Psoas muscle (tissue), 8 donors: ENCODE measurements around the gene RNF207. TPM values are rescaled to one million over a fixed set of nuclear protein-coding genes. Genes with fewer than 3 reads are reported as not detected.

Experiments used
- ATAC-seq, 4 donors: fragments of 200-7000 bp; cut with Tn5 transposase; one replicate each; pipeline ENCODE4 v1.9.1; 2020; ENCODE audit warnings: moderate library complexity in 3 of 4, mild to moderate bottlenecking in 2 of 4
- DNase-seq, 2 donors: peaks; one replicate each; pipeline ENCODE4 v3.0.0-alpha.2; 2020
- H3K27ac ChIP-seq: fragments of 200-600 bp; one replicate; pipeline ENCODE4 v1.8.0; 2022
- H3K27me3 ChIP-seq, 3 donors: fragments of 200-600 bp in 1 of 3; one replicate each; pipeline versions ENCODE4 v1.6.1 to v1.8.0; 2013 to 2022; ENCODE audit warnings: low read length in 2 of 3, mild to moderate bottlenecking in 2 of 3, moderate library complexity in 1 of 3; ENCODE audit not compliant: insufficient read depth in 3 of 3
- H3K36me3 ChIP-seq, 2 donors: fragments of 200-600 bp in 1 of 2; one replicate each; pipeline versions ENCODE4 v1.6.1 to v1.8.0; 2013 to 2022; ENCODE audit warnings: low read depth in 1 of 2, mild to moderate bottlenecking in 1 of 2, moderate library complexity in 1 of 2; ENCODE audit not compliant: insufficient read depth in 1 of 2
- H3K4me1 ChIP-seq: fragments of 200-600 bp; one replicate; pipeline ENCODE4 v1.8.0; 2022
- H3K4me3 ChIP-seq: fragments of 200-600 bp; one replicate; pipeline ENCODE4 v1.8.0; 2022; ENCODE audit warnings: mild to moderate bottlenecking
- H3K9me3 ChIP-seq: fragments of 200-600 bp; one replicate; pipeline ENCODE4 v1.8.0; 2022
- CTCF ChIP-seq: fragments of 200-600 bp; IDR thresholded peaks from one replicate; pipeline ENCODE4 v1.8.0; 2022; ENCODE audit warnings: antibody characterized with exemption
- WGBS, 3 donors: extraction: QIAGEN DNeasy Blood & Tissue Kit; methylation state at CpG; one replicate each; pipeline versions ENCODE4 v1.1.6 to v1.1.7; 2013; 5-methylcytosine and 5-hydroxymethylcytosine counted together
- intact Hi-C, 2 donors: fragments of 100-400 bp; cut with DNase I; formaldehyde crosslinking; loops; one replicate each; pipeline versions ENCODE4 v1.11.0 to v1.14.2; 2022
- polyA plus RNA-seq, 3 donors: library from polyadenylated mRNA; stranded (reverse); fragments of 200-250 nt; gene quantifications; one replicate each; pipeline ENCODE4 v1.2.3, GENCODE V29; 2013
- total RNA-seq, 4 donors: library from RNA; stranded (reverse); fragmentation: NEBNext Ultra II Directional in 2 of 4; extraction: Animal tissue kit (Norgen Biotek cat#: 25700) in 2 of 4; gene quantifications; one replicate each; pipeline versions ENCODE4 v1.2.1 to v1.2.4, GENCODE V29; 2021 to 2023
- donor health status: healthy with polysubstance abuse.
- donor health status: DM: no; HTN: no; CAD: no; lungs with moderate emphysema.
- donor health status: Bipolar disorder and iron deficiency.
- donor health status: healthy.
- donor health status: DM: yes; HTN: yes; CAD: no.
- donor health status: DM: no; HTN: no; CAD: no.
- donor health status: DM: no; HTN: no; CAD: no.
- donor health status: DM: yes; HTN: yes; CAD: no.

RNF207 gene
- total and polyA plus RNA-seq, 7 donors: 2.5 to 13.6 (median 4.0) TPM

GRCh38 chr1:6245086-6245868 is 39.4 kb downstream of the RNF207 start:
- H3K9me3 ChIP-seq: no peaks in the 10 kb centered on the region
- DNase-seq (peak; percentile 82 to 89), ATAC-seq (peak; percentile 86 to 90 (median 87))
- H3K27me3 ChIP-seq: peaks cover 0 to 90% (median 26%) of the 10 kb centered on the region in 3 donors
- 1 to 2% (median 1%) methylated on average over 58 to 79 of the region's 79 CpGs for WGBS, 3 donors
- H3K27ac ChIP-seq: no peak overlapping the region
- no peak overlapping the region for H3K4me3 ChIP-seq
- no peaks in the 10 kb centered on the region for H3K36me3 ChIP-seq
- intact Hi-C loops: loop anchor here (2.0 to 5.0 kb wide), 2 partner anchors 162 to 192 kb away; no protein-coding TSS in a partner anchor
- H3K4me1 ChIP-seq: peaks cover 5% of the 10 kb centered on the region
- TF ChIP-seq CTCF: peak; percentile 80

GRCh38 chr1:6245869-6246496 is 40.1 kb downstream of the RNF207 start:
- peaks cover 5% of the 10 kb centered on the region for H3K4me1 ChIP-seq

GRCh38 chr1:6246497-6247467 is 40.9 kb downstream of the RNF207 start:
- no peaks in the 10 kb centered on the region for H3K36me3 ChIP-seq
- peaks cover 0 to 89% (median 22%) of the 10 kb centered on the region in 3 donors for H3K27me3 ChIP-seq
- 4 to 5% (median 5%) methylated on average over 29 to 30 of the region's 30 CpGs for WGBS, 3 donors
- no peak overlapping the region for H3K4me3 ChIP-seq
- ATAC-seq (peak; percentile 61 to 88 (median 78)), DNase-seq (peak; percentile 85 to 90)
- no peak overlapping the region for H3K27ac ChIP-seq
- peak; percentile 94 for TF ChIP-seq CTCF
- H3K4me1 ChIP-seq: peaks cover 5% of the 10 kb centered on the region
- H3K9me3 ChIP-seq: no peaks in the 10 kb centered on the region
- intact Hi-C loops: loop anchor here (2.0 to 5.0 kb wide), 3 partner anchors 96 to 161 kb away; no protein-coding TSS in a partner anchor

More at GRCh38 chr1:6245869-6246496, 40.1 kb downstream of the RNF207 start:
- intact Hi-C loops: loop anchor here (2.0 to 5.0 kb wide), 4 partner anchors 97 to 193 kb away; no protein-coding TSS in a partner anchor
- peak in 1 of 2 donors; percentile 57 for DNase-seq
- no peaks in the 10 kb centered on the region for H3K9me3 ChIP-seq
- no peak overlapping the region for H3K4me3 ChIP-seq
- no peaks in the 10 kb centered on the region for H3K36me3 ChIP-seq
- ATAC-seq: no peak
- peaks cover 0 to 90% (median 27%) of the 10 kb centered on the region in 3 donors for H3K27me3 ChIP-seq
- WGBS, 3 donors: 2 to 4% (median 3%) methylated on average over 38 to 49 of the region's 49 CpGs
- no peak for TF ChIP-seq CTCF
- H3K27ac ChIP-seq: no peak overlapping the region

GRCh38 chr1:6247651-6248050 is 41.7 kb downstream of the RNF207 start:
- Histone ChIP-seq H3K9me3 (no peaks in the 10 kb centered on the region), H3K27ac (no peak overlapping the region), H3K4me3 (no peak overlapping the region), H3K36me3 (no peaks in the 10 kb centered on the region), H3K4me1 (no peaks in the 10 kb centered on the region), H3K27me3 (peaks cover 0 to 81% (median 21%) of the 10 kb centered on the region in 3 donors)
- 70 to 85% (median 71%) methylated on average over 5 of the region's 5 CpGs for WGBS, 3 donors
- DNase-seq (peak in 1 of 2 donors; percentile 32), ATAC-seq (no peak)
- intact Hi-C loops: loop anchor here (2.0 to 5.0 kb wide), 3 partner anchors 95 to 160 kb away; no protein-coding TSS in a partner anchor
- no peak for TF ChIP-seq CTCF
